K562 (cell line): Measurements from ENCODE around the gene CREB3L1. TPM values are rescaled to one million over a fixed set of nuclear protein-coding genes. Genes with fewer than 3 reads are reported as not detected.

Source experiments
- ATAC-seq: fragments of 200-7000 bp; cut with Tn5 transposase; 3 replicates; pipeline ENCODE4 v1.9.1; 2020; ENCODE audit warnings: moderate library complexity
- BruUV-seq: library from RNA; stranded (reverse); fragments of 400-500 nt; replicated peaks from 2 replicates; lab custom pipeline; 2021; lab: Mats Ljungman, UMichigan
- CTCF ChIA-PET: fragments of 300-600 bp; formaldehyde crosslinking; extraction: SDS; loops from one replicate; lab custom pipeline; 2021; ENCODE audit warnings: low intra/inter-chr PET ratio; lab: Yijun Ruan, JAX
- POLR2A ChIA-PET: fragments of 300-600, 350-650 bp; sonication (Branson Sonifier 250); formaldehyde crosslinking; extraction: SDS; loops from one replicate; lab custom pipeline; 2021; ENCODE audit warnings: antibody characterized with exemption, inconsistent platforms; lab: Yijun Ruan, JAX
- DNase-seq, 4 experiments: peaks; one replicate each; pipeline versions ENCODE4 v3.0.0 to v3.0.0-alpha.2; 2011 to 2018; ENCODE audit warnings: low spot score in 3 of 4, mixed read lengths in 3 of 4; ENCODE audit errors: extremely low read depth in 1 of 4
- FAIRE-seq: peaks from 2 replicates; lab custom pipeline; 2011; peaks lifted over from hg19 to GRCh38; lab: Jason Lieb, UNC
- H2AFZ ChIP-seq: 2 replicates; pipeline ENCODE4 v1.6.0; 2011; ENCODE audit warnings: low read depth, low read length, control low read depth, inconsistent platforms
- H3K27ac ChIP-seq: fragments of 200-600 bp; 3 replicates; pipeline ENCODE4 v1.8.0; 2011; ENCODE audit warnings: low read depth, mild to moderate bottlenecking, control low read depth, inconsistent platforms, low read length, moderate library complexity, mixed read lengths; ENCODE audit errors: extremely low read depth
- H3K27me3 ChIP-seq, 2 experiments: fragments of 300-600 bp in 1 of 2; 2 replicates in 1 of 2; 3 replicates in 1 of 2; pipeline versions ENCODE4 v1.6.0 to v1.8.0; 2011; ENCODE audit warnings: inconsistent platforms in 2 of 2, low read length in 2 of 2, mild to moderate bottlenecking in 1 of 2, mixed read lengths in 1 of 2, moderate library complexity in 1 of 2; ENCODE audit not compliant: control insufficient read depth in 2 of 2, insufficient read depth in 2 of 2
- H3K36me3 ChIP-seq: fragments of 300-600 bp; 3 replicates; pipeline ENCODE4 v1.8.0; 2011; ENCODE audit warnings: mild to moderate bottlenecking, low read length, inconsistent platforms; ENCODE audit not compliant: control insufficient read depth, insufficient read depth
- H3K4me1 ChIP-seq, 2 experiments: fragments of 200-600 bp in 1 of 2; replicated peaks in 1 of 2; 2 replicates in 1 of 2; 3 replicates in 1 of 2; pipeline versions ENCODE4 v1.5.1 to v1.8.0; 2011; ENCODE audit warnings: inconsistent platforms in 2 of 2, low read length in 2 of 2, mild to moderate bottlenecking in 1 of 2, mixed read lengths in 1 of 2, moderate library complexity in 1 of 2; ENCODE audit not compliant: control insufficient read depth in 2 of 2, insufficient read depth in 2 of 2
- H3K4me2 ChIP-seq: 2 replicates; pipeline ENCODE4 v1.6.1; 2011; ENCODE audit warnings: low read length, control low read depth, inconsistent platforms, mixed read lengths; ENCODE audit not compliant: insufficient read depth
- H3K4me3 ChIP-seq: fragments of 200-600 bp; sonication (generic), shearing (Covaris generic); 2 replicates; pipeline ENCODE4 v1.5.1; 2016; ENCODE audit warnings: control low read depth, inconsistent platforms
- H3K79me2 ChIP-seq: fragments of 200-600 bp; 3 replicates; pipeline ENCODE4 v1.8.0; 2011; ENCODE audit warnings: low read length, inconsistent platforms; ENCODE audit not compliant: control insufficient read depth, insufficient read depth
- H3K9ac ChIP-seq, 2 experiments: 2 replicates each; pipeline versions ENCODE4 v1.6.0 to v1.6.1; 2011; ENCODE audit warnings: low read depth in 2 of 2, low read length in 2 of 2, control low read depth in 1 of 2, inconsistent platforms in 1 of 2, mild to moderate bottlenecking in 1 of 2, mixed read lengths in 1 of 2; ENCODE audit not compliant: insufficient read depth in 1 of 2
- H3K9me1 ChIP-seq: one replicate; pipeline ENCODE4 v1.6.0; 2011; ENCODE audit warnings: inconsistent platforms, mild to moderate bottlenecking, low read length, moderate library complexity; ENCODE audit not compliant: control insufficient read depth, insufficient read depth
- H3K9me3 ChIP-seq: replicated peaks from 2 replicates; pipeline ENCODE4 v1.5.1; 2011; ENCODE audit warnings: low read depth, low read length, inconsistent platforms; ENCODE audit not compliant: control insufficient read depth, insufficient read depth
- H4K20me1 ChIP-seq: replicated peaks from 2 replicates; pipeline ENCODE4 v1.6.1; 2011; ENCODE audit warnings: low read length, inconsistent platforms, mixed read lengths; ENCODE audit not compliant: control insufficient read depth, insufficient read depth
- ZNF830 ChIP-seq: fragments of 250-450 bp; sonication (Bioruptor Pico); IDR thresholded peaks from 2 replicates; pipeline ENCODE4 v1.5.0; 2021; ENCODE audit warnings: mild to moderate bottlenecking
- WGBS: fragments of 100-300 bp; shearing (Covaris generic); methylation state at CpG from one replicate; pipeline ENCODE4 v1.1.6; 2016; ENCODE audit warnings: low coverage, mixed read lengths; ENCODE audit not compliant: insufficient coverage; ENCODE audit errors: missing lambda C conversion rate; 5-methylcytosine and 5-hydroxymethylcytosine counted together
- in situ Hi-C: fragments of 300-500 bp; cut with MboI; formaldehyde crosslinking; loops from 4 replicates; pipeline ENCODE4 v1.15.0; 2018; ENCODE audit warnings: inconsistent platforms, mixed read lengths
- intact Hi-C: fragments of 100-400 bp; cut with micrococcal nuclease; formaldehyde crosslinking; loops from 2 replicates; pipeline ENCODE4 v1.14.2; 2022
- polyA plus RNA-seq, 8 experiments: library from polyadenylated mRNA; depleted of rRNA in 4 of 8; stranded (reverse) in 5 of 8; unstranded in 3 of 8; fragments of >200 nt; fragmentation: Nextera tagmentation in 2 of 8; fragmentation: Illumina TruSeq in 1 of 8; extraction: Ambion mirVana in 2 of 8; extraction: Trizol in 1 of 8; gene quantifications; 2 replicates each; pipeline versions ENCODE4 v1.2.1 to v1.2.3, GENCODE V29; 2011 to 2014; ENCODE audit warnings: inconsistent platforms in 1 of 8, missing spikeins in 1 of 8
- total RNA-seq, 7 experiments: library from RNA; depleted of rRNA in 6 of 7; stranded (reverse); fragments of >200 nt in 6 of 7; fragmentation: Illumina TruSeq in 2 of 7; extraction: Trizol in 2 of 7; gene quantifications; 2 replicates each; pipeline versions ENCODE4 v1.2.1 to v1.2.3, GENCODE V29; 2011 to 2021; ENCODE audit warnings: low replicate concordance in 1 of 7
- TF ChIP-seq, protein P1 (sequence below): fragments of 450-650 bp; IDR thresholded peaks from 2 replicates; pipeline ENCODE4 v1.6.1; 2016; ENCODE audit warnings: mild to moderate bottlenecking, moderate library complexity

The CREB3L1 gene
- total and polyA plus RNA-seq, 9 of the 15 experiments (the other 6 are each of a cell fraction or from before 2014, with no cell fraction given) = 1.2 to 27.6 (median 3.7) TPM

DNA sequence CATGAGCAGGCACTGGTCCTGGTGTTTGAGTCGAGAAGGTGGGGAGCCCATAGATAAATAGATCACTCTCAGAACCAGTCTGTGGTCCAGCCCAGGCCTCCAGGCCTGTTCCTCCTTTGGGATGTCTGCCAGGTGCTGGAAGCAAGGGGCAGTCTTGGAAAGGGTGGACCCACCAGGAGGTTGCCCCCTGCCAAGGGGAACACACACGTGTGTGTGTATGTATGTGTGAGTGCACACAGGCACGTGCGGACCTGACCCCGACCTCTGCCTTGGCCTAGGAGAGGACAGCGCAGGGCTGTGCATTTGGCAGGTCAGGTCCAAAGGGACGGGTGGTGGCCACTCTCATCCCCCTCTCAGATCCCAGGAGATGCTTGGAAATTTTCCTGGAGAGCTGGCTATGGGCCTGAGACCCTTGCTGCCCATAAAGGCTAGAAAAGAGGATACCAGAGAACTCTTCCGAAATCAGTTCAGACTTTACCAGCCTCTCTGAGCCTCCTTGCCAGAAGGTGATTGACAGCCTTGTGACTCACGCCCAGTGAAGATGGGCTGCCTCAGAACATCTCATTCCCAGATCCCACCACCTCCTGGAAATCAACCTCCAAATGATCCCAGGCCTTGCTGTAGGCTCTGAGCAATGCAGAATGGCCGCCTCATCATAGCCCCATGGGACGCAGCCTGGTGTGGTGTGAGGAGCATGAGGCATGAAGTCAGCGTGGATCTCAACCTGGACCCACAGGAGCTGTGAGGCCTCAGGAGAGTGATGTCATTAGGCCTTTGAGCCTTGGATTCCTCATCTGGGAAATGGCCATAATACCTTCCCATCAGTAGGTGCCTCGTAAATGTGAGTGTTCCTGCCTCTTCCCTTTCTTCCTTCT is 24.0 kb upstream of the CREB3L1 start:
- WGBS = 69% methylated on average over 13 of the region's 13 CpGs
- intact Hi-C loops (no loop called here), in situ Hi-C loops (no loop called here)
- no peak for TF ChIP-seq ZNF830 (CRISPR knock-in tag)
- TF ChIP-seq, protein P1, sequence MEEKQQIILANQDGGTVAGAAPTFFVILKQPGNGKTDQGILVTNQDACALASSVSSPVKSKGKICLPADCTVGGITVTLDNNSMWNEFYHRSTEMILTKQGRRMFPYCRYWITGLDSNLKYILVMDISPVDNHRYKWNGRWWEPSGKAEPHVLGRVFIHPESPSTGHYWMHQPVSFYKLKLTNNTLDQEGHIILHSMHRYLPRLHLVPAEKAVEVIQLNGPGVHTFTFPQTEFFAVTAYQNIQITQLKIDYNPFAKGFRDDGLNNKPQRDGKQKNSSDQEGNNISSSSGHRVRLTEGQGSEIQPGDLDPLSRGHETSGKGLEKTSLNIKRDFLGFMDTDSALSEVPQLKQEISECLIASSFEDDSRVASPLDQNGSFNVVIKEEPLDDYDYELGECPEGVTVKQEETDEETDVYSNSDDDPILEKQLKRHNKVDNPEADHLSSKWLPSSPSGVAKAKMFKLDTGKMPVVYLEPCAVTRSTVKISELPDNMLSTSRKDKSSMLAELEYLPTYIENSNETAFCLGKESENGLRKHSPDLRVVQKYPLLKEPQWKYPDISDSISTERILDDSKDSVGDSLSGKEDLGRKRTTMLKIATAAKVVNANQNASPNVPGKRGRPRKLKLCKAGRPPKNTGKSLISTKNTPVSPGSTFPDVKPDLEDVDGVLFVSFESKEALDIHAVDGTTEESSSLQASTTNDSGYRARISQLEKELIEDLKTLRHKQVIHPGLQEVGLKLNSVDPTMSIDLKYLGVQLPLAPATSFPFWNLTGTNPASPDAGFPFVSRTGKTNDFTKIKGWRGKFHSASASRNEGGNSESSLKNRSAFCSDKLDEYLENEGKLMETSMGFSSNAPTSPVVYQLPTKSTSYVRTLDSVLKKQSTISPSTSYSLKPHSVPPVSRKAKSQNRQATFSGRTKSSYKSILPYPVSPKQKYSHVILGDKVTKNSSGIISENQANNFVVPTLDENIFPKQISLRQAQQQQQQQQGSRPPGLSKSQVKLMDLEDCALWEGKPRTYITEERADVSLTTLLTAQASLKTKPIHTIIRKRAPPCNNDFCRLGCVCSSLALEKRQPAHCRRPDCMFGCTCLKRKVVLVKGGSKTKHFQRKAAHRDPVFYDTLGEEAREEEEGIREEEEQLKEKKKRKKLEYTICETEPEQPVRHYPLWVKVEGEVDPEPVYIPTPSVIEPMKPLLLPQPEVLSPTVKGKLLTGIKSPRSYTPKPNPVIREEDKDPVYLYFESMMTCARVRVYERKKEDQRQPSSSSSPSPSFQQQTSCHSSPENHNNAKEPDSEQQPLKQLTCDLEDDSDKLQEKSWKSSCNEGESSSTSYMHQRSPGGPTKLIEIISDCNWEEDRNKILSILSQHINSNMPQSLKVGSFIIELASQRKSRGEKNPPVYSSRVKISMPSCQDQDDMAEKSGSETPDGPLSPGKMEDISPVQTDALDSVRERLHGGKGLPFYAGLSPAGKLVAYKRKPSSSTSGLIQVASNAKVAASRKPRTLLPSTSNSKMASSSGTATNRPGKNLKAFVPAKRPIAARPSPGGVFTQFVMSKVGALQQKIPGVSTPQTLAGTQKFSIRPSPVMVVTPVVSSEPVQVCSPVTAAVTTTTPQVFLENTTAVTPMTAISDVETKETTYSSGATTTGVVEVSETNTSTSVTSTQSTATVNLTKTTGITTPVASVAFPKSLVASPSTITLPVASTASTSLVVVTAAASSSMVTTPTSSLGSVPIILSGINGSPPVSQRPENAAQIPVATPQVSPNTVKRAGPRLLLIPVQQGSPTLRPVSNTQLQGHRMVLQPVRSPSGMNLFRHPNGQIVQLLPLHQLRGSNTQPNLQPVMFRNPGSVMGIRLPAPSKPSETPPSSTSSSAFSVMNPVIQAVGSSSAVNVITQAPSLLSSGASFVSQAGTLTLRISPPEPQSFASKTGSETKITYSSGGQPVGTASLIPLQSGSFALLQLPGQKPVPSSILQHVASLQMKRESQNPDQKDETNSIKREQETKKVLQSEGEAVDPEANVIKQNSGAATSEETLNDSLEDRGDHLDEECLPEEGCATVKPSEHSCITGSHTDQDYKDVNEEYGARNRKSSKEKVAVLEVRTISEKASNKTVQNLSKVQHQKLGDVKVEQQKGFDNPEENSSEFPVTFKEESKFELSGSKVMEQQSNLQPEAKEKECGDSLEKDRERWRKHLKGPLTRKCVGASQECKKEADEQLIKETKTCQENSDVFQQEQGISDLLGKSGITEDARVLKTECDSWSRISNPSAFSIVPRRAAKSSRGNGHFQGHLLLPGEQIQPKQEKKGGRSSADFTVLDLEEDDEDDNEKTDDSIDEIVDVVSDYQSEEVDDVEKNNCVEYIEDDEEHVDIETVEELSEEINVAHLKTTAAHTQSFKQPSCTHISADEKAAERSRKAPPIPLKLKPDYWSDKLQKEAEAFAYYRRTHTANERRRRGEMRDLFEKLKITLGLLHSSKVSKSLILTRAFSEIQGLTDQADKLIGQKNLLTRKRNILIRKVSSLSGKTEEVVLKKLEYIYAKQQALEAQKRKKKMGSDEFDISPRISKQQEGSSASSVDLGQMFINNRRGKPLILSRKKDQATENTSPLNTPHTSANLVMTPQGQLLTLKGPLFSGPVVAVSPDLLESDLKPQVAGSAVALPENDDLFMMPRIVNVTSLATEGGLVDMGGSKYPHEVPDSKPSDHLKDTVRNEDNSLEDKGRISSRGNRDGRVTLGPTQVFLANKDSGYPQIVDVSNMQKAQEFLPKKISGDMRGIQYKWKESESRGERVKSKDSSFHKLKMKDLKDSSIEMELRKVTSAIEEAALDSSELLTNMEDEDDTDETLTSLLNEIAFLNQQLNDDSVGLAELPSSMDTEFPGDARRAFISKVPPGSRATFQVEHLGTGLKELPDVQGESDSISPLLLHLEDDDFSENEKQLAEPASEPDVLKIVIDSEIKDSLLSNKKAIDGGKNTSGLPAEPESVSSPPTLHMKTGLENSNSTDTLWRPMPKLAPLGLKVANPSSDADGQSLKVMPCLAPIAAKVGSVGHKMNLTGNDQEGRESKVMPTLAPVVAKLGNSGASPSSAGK = peak; percentile 42

More for the DNA sequence above, 24.0 kb upstream of the CREB3L1 start:
- peak overlapping the region; percentile 40 for H3K4me2 ChIP-seq
- H3K4me1 ChIP-seq = peaks cover 36 to 63% of the 10 kb centered on the region in 2 experiments
- no peaks in the 10 kb centered on the region for H3K79me2 ChIP-seq
- no peaks in the 10 kb centered on the region for H3K27me3 ChIP-seq
- ATAC-seq (no peak), DNase-seq (no peak), FAIRE-seq (no peak)
- no peaks in the 10 kb centered on the region for H4K20me1 ChIP-seq
- peak overlapping the region; percentile 58; the same call in 2 of the 3 replicates for H3K27ac ChIP-seq
- H3K4me3 ChIP-seq = no peak overlapping the region
- H2AFZ ChIP-seq = peak overlapping the region; percentile 88
- ChIA-PET POLR2A (interaction anchor here (0.7 to 1.0 kb wide), 4 partner anchors 18 to 63 kb away, joined by 3 to 4 read pairs (median 3); no protein-coding TSS in a partner anchor), CTCF (no interaction called here)
- H3K9me1 ChIP-seq = no peaks in the 10 kb centered on the region
- peak overlapping the region; percentile 11 to 85; a peak in 3 of 4 replicates for H3K9ac ChIP-seq
- peaks cover 3% of the 10 kb centered on the region; the same call in 1 of the 2 replicates for H3K9me3 ChIP-seq
- no TSS peak for BruUV-seq
- H3K36me3 ChIP-seq = no peaks in the 10 kb centered on the region; the same call in 2 of the 3 replicates
